ENCODE measurements around the gene FRYL.
"Not testable (repeated sequence)": the region's sequence is repeated elsewhere in the genome, so short reads cannot be mapped to it uniquely, and the experiment has no call there.

The FRYL gene

GRCh38 chr4:48779998-48780864 is at the start of gene FRYL:
Gene FRYL (minus strand): TSS chr4:48780279. CDS start chr4:48634410, 145,869 bp downstream.
- DNase-seq (ENCODE audit: extremely low read depth, low read depth) = peak; percentile 99
- TF ChIP-seq, protein P1, sequence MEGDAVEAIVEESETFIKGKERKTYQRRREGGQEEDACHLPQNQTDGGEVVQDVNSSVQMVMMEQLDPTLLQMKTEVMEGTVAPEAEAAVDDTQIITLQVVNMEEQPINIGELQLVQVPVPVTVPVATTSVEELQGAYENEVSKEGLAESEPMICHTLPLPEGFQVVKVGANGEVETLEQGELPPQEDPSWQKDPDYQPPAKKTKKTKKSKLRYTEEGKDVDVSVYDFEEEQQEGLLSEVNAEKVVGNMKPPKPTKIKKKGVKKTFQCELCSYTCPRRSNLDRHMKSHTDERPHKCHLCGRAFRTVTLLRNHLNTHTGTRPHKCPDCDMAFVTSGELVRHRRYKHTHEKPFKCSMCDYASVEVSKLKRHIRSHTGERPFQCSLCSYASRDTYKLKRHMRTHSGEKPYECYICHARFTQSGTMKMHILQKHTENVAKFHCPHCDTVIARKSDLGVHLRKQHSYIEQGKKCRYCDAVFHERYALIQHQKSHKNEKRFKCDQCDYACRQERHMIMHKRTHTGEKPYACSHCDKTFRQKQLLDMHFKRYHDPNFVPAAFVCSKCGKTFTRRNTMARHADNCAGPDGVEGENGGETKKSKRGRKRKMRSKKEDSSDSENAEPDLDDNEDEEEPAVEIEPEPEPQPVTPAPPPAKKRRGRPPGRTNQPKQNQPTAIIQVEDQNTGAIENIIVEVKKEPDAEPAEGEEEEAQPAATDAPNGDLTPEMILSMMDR (IDR thresholded peaks at IDR 0.05; ENCODE audit: low read depth, low read length, missing control alignments) = no peak
- H3K4me3 ChIP-seq (replicated peaks; ENCODE audit: low read depth, low read length) = peak within 1 kb of the TSS; percentile 86

DNA sequence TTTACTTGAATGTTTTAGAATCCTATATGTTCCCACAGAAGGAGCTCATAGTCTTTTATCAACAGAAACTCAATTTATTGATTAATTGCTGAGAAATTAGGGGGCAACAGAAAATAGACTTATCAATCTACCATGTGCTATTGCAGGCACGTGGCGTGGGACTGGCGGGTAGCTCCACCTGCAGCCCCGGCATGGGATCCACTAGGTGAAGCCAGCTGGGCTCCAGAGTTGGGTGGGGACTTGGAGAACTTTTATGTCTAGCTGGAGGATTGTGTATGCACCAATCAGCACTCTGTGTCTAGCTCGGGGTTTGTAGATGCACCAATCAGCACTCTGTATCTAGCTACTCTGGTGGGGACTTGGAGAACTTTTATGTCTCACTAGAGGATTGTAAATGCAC is 47.5 kb upstream of the FRYL start:
- no peak overlapping the region for H3K4me3 ChIP-seq (replicated peaks; ENCODE audit: low read depth, low read length)
- DNase-seq (ENCODE audit: extremely low read depth, low read depth) = no peak
- TF ChIP-seq, protein P1 (IDR thresholded peaks at IDR 0.05; ENCODE audit: low read depth, low read length, missing control alignments) = no peak

- DNase-seq (ENCODE audit: extremely low read depth, low read depth); H3K4me3 ChIP-seq (replicated peaks; ENCODE audit: low read depth, low read length): not testable (repeated sequence)
Measured at GRCh38 chr4:48821431-48821830, 41.4 kb upstream of the FRYL start.

DNA sequence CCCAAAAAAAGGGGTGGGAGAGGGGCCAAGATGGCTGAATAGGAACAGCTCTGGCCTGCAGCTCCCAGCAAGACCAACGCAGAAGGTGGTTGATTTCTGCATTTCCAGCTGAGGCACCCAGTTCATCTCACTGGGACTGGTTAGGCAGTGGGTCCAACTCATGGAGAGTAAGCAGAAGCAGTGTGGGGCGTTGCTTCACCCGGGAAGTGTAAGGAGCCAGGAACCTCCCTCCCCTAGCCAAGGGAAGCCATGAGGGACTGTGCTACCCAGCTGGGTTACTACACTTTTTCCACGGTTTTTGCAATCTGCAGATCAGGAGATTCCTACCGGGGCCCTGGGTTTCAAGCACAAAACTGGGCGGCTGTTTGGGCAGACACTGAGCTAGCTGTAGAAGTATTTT is 36.9 kb upstream of the FRYL start:
- no peak overlapping the region for H3K4me3 ChIP-seq (replicated peaks; ENCODE audit: low read depth, low read length)
- TF ChIP-seq, protein P1 (IDR thresholded peaks at IDR 0.05; ENCODE audit: low read depth, low read length, missing control alignments) = no peak
- DNase-seq (ENCODE audit: extremely low read depth, low read depth) = no peak

DNA sequence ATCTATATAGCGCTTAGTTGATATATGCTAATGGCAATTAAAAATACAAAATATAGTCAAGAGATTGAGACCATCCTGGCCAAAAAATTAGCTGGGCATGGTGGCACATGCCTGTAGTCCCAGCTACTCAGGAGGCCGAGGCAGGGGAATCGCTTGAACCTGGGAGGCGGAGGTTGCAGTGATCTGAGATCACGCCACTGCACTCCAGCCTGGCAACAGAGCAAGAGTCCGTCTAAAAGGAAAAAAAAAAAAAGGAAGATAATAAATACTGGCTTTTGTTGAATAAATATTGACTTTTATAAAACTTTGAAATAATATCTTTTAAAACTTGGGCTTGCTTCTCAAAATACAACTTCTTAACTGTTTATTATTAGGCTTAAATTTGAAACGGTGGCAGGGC is 36.2 kb upstream of the FRYL start:
- not testable (repeated sequence) for H3K4me3 ChIP-seq (replicated peaks; ENCODE audit: low read depth, low read length); DNase-seq (ENCODE audit: extremely low read depth, low read depth)

GRCh38 chr4:48815483-48815882 is 35.4 kb upstream of the FRYL start:
- TF ChIP-seq, protein P1 (IDR thresholded peaks at IDR 0.05; ENCODE audit: low read depth, low read length, missing control alignments) = no peak
- DNase-seq (ENCODE audit: extremely low read depth, low read depth) = no peak
- H3K4me3 ChIP-seq (replicated peaks; ENCODE audit: low read depth, low read length) = no peak overlapping the region

DNA sequence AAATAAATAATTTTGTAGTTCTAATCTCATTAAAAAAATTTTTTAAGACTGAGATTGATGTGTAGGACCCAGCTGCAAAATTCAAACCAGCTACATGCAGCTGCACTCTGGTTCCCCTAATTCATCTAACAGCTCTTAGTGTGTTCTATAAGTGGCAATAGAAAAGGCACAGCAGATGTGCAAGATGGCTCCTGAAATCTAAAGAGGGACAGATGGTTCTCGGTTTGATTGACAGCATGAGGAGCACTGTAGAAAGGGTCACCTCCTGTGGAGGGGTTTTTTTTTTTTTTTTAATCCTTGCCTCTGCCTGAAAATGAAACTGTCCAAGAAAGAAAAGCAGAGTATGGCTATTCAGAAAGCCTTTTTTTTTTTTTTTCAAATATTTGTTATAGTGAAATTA is 33.9 kb upstream of the FRYL start:
- DNase-seq (ENCODE audit: extremely low read depth, low read depth) = no peak
- TF ChIP-seq, protein P1 (IDR thresholded peaks at IDR 0.05; ENCODE audit: low read depth, low read length, missing control alignments) = no peak
- no peak overlapping the region for H3K4me3 ChIP-seq (replicated peaks; ENCODE audit: low read depth, low read length)

- DNase-seq (ENCODE audit: extremely low read depth, low read depth) = no peak
- TF ChIP-seq, protein P1 (IDR thresholded peaks at IDR 0.05; ENCODE audit: low read depth, low read length, missing control alignments) = no peak
- H3K4me3 ChIP-seq (replicated peaks; ENCODE audit: low read depth, low read length) = no peak overlapping the region
Measured at GRCh38 chr4:48812866-48813265, 32.8 kb upstream of the FRYL start.

All from HFF-Myc (cell line).